ENCODE results near the gene PLA2G10.
"Not testable (repeated sequence)": the region's sequence is repeated elsewhere in the genome, so short reads cannot be mapped to it uniquely, and the experiment has no call there.

PLA2G10 gene

GRCh38 chr16:14694129-14694528, at the start of gene PLA2G10:
TSS of gene PLA2G10 (minus strand) at chr16:14694308. CDS start at chr16:14694229, 79 bp downstream.
- DNase-seq (ENCODE audit: low read depth, low spot score); POLR2A ChIA-PET; CTCF ChIA-PET; H3K4me3 ChIP-seq (ENCODE audit: low read depth, low read length): not testable (repeated sequence)

- DNase-seq (ENCODE audit: low read depth, low spot score); H3K4me3 ChIP-seq (ENCODE audit: low read depth, low read length); POLR2A ChIA-PET; CTCF ChIA-PET: not testable (repeated sequence)
These were observed 48.4 kb upstream of the PLA2G10 start, which contains the start of gene NPIPA2 for GRCh38 chr16:14742273-14743128. TSS of gene NPIPA2 (plus strand) at chr16:14742533. CDS start at chr16:14748066, 5,533 bp downstream.

GRCh38 chr16:14741794-14742193, 47.7 kb upstream of the PLA2G10 start:
- POLR2A ChIA-PET; H3K4me3 ChIP-seq (ENCODE audit: low read depth, low read length); DNase-seq (ENCODE audit: low read depth, low spot score); CTCF ChIA-PET: not testable (repeated sequence)

- POLR2A ChIA-PET; H3K4me3 ChIP-seq (ENCODE audit: low read depth, low read length); DNase-seq (ENCODE audit: low read depth, low spot score); CTCF ChIA-PET: not testable (repeated sequence)
These were observed 46.8 kb upstream of the PLA2G10 start for GRCh38 chr16:14740832-14741385.

GRCh38 chr16:14733233-14733632, 39.1 kb upstream of the PLA2G10 start:
- POLR2A ChIA-PET; CTCF ChIA-PET; H3K4me3 ChIP-seq (ENCODE audit: low read depth, low read length); DNase-seq (ENCODE audit: low read depth, low spot score): not testable (repeated sequence)

GRCh38 chr16:14703156-14704011, 9.3 kb upstream of the PLA2G10 start, which contains the start of gene NPIPA3:
TSS of gene NPIPA3 (plus strand) at chr16:14703411. CDS start at chr16:14708944, 5,533 bp downstream.
- H3K4me3 ChIP-seq (ENCODE audit: low read depth, low read length); CTCF ChIA-PET; DNase-seq (ENCODE audit: low read depth, low spot score); POLR2A ChIA-PET: not testable (repeated sequence)

- H3K4me3 ChIP-seq (ENCODE audit: low read depth, low read length); POLR2A ChIA-PET; CTCF ChIA-PET; DNase-seq (ENCODE audit: low read depth, low spot score): not testable (repeated sequence)
These were observed 8.6 kb upstream of the PLA2G10 start for GRCh38 chr16:14702672-14703071.

GRCh38 chr16:14701859-14702258, 7.8 kb upstream of the PLA2G10 start:
- H3K4me3 ChIP-seq (ENCODE audit: low read depth, low read length); CTCF ChIA-PET; POLR2A ChIA-PET; DNase-seq (ENCODE audit: low read depth, low spot score): not testable (repeated sequence)

GRCh38 chr16:14685870-14686793, 8.0 kb downstream of the PLA2G10 start:
- CTCF ChIA-PET; H3K4me3 ChIP-seq (ENCODE audit: low read depth, low read length); POLR2A ChIA-PET; DNase-seq (ENCODE audit: low read depth, low spot score): not testable (repeated sequence)

GRCh38 chr16:14682121-14682520, 12.0 kb downstream of the PLA2G10 start:
- ChIA-PET CTCF (no interaction called here), POLR2A (no interaction called here)
- no peak overlapping the region for H3K4me3 ChIP-seq (ENCODE audit: low read depth, low read length)
- no peak for DNase-seq (ENCODE audit: low read depth, low spot score)
- no peak for TF ChIP-seq CTCF (IDR thresholded peaks at IDR 0.05; ENCODE audit: insufficient read depth, low read length, missing control alignments)

All from AG04449 (cell line).